Measurements from ENCODE around the gene BAIAP2L2.

DNA sequence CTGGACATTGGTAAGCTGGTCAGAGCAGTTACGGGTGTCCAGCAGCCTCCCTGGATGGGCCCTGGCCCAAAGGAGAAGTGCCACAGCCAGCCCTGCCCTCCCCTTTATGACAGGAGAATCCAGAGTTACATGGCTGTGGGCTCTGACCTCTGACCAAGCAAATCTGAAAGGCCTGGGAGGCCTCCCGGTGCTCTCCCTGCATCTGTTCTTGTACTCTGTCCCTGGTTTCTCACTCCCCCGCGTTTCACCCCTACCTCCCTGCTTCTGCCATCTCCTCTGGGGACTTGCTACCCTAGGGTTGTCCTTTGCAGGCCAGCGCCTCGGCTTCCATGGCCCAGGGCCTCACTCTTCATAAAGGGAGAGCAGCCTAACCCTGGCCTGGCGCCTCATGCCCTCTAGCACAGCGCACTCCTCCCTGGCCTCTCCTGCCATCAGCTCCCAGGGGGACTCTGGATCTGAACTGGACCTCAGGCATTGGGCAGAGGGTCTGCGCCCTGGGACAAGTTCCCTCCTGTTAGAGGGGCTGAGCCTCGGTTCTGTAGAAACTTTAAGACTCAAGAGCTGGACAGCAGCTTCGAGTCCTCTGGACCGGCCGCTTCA lies 42.6 kb downstream of the BAIAP2L2 start:
- TF ChIP-seq ZNF70 (CRISPR knock-in tag; IDR thresholded peaks at IDR 0.05): no peak
- no peak for TF ChIP-seq ISL1 (CRISPR knock-in tag; IDR thresholded peaks at IDR 0.05)

All from SK-N-SH treated with all-trans-retinoic acid at 6 μM for 48 hours (cell line).